CD14-positive monocyte (primary cell): Measurements from ENCODE around the gene VCAN. TPM values are rescaled to one million over a fixed set of nuclear protein-coding genes. Genes with fewer than 3 reads are reported as not detected.
A peak's percentile ranks its signal among the peaks of the same experiment; 100 is the strongest.

Experiments
- DNase-seq, 3 donors: peaks; one replicate each; pipeline ENCODE4 v3.0.0-alpha.2; 2011 to 2022
- H2AFZ ChIP-seq: 2 replicates; pipeline ENCODE4 v1.6.0; 2012; ENCODE audit warnings: mild to moderate bottlenecking, low read depth, low read length, inconsistent platforms; ENCODE audit not compliant: insufficient read depth, poor library complexity, severe bottlenecking
- H3K27ac ChIP-seq, 2 donors: 1 replicate in 1 of 2; 2 replicates in 1 of 2; pipeline ENCODE4 v1.5.1; 2012 to 2013; ENCODE audit warnings: low read length in 2 of 2, control low read depth in 1 of 2, inconsistent platforms in 1 of 2, low read depth in 1 of 2, mild to moderate bottlenecking in 1 of 2
- H3K27me3 ChIP-seq, 2 donors: one replicate each; pipeline versions ENCODE4 v1.6.0 to v1.6.1; 2011 to 2013; ENCODE audit warnings: low read length in 2 of 2; ENCODE audit not compliant: control insufficient read depth in 2 of 2, insufficient read depth in 2 of 2
- H3K36me3 ChIP-seq, 2 donors: replicated peaks in 1 of 2; 1 replicate in 1 of 2; 2 replicates in 1 of 2; pipeline versions ENCODE4 v1.5.1 to v1.6.1; 2012 to 2013; ENCODE audit warnings: low read length in 2 of 2, control low read depth in 1 of 2, inconsistent platforms in 1 of 2, mild to moderate bottlenecking in 1 of 2; ENCODE audit not compliant: insufficient read depth in 2 of 2, control insufficient read depth in 1 of 2
- H3K4me1 ChIP-seq, 2 donors: 1 replicate in 1 of 2; 2 replicates in 1 of 2; pipeline versions ENCODE4 v1.5.1 to v1.6.1; 2012 to 2013; ENCODE audit warnings: low read length in 2 of 2, control low read depth in 1 of 2, inconsistent platforms in 1 of 2, mild to moderate bottlenecking in 1 of 2, moderate library complexity in 1 of 2; ENCODE audit not compliant: insufficient read depth in 2 of 2, control insufficient read depth in 1 of 2
- H3K4me2 ChIP-seq: replicated peaks from 2 replicates; pipeline ENCODE3; 2012; ENCODE audit warnings: low read length, moderate library complexity, mild to moderate bottlenecking; ENCODE audit not compliant: poor library complexity, severe bottlenecking; ENCODE audit errors: extremely low read depth
- H3K4me3 ChIP-seq, 3 experiments: fragments of 200-600 bp in 1 of 3; sonication (generic) in 1 of 3; replicated peaks in 1 of 3; 1 replicate in 2 of 3; 2 replicates in 1 of 3; pipeline ENCODE4 v1.5.1; 2011 to 2013; ENCODE audit warnings: low read length in 3 of 3, mild to moderate bottlenecking in 3 of 3, control low read depth in 2 of 3, low read depth in 2 of 3, inconsistent platforms in 1 of 3, moderate library complexity in 1 of 3
- H3K79me2 ChIP-seq: 2 replicates; pipeline ENCODE4 v1.6.0; 2012; ENCODE audit warnings: mild to moderate bottlenecking, control low read depth, inconsistent platforms, low read length, moderate library complexity; ENCODE audit not compliant: insufficient read depth
- H3K9ac ChIP-seq: 2 replicates; pipeline ENCODE4 v1.6.0; 2017; ENCODE audit warnings: low read length, mild to moderate bottlenecking; ENCODE audit not compliant: insufficient read depth, poor library complexity, severe bottlenecking
- H3K9me3 ChIP-seq, 2 donors: replicated peaks in 1 of 2; 1 replicate in 1 of 2; 2 replicates in 1 of 2; pipeline versions ENCODE4 v1.5.1 to v1.6.1; 2012 to 2013; ENCODE audit warnings: low read length in 2 of 2, control low read depth in 1 of 2; ENCODE audit not compliant: control insufficient read depth in 1 of 2, insufficient read depth in 1 of 2
- H4K20me1 ChIP-seq: 2 replicates; pipeline ENCODE4 v1.6.0; 2012; ENCODE audit warnings: mild to moderate bottlenecking, low read length, control low read depth, moderate library complexity; ENCODE audit not compliant: insufficient read depth
- H3K27ac Mint-ChIP-seq, 7 donors: one replicate each; pipeline ENCODE4 v1.8.0; 2020; ENCODE audit warnings: mild to moderate bottlenecking in 7 of 7, mixed read lengths in 7 of 7, moderate library complexity in 6 of 7, inconsistent platforms in 2 of 7
- H3K27me3 Mint-ChIP-seq, 3 donors: one replicate each; pipeline ENCODE4 v1.8.0; 2021 to 2022; ENCODE audit warnings: low read depth in 3 of 3, mild to moderate bottlenecking in 3 of 3, mixed read lengths in 3 of 3, moderate library complexity in 3 of 3, inconsistent platforms in 1 of 3
- H3K36me3 Mint-ChIP-seq, 2 donors: one replicate each; pipeline ENCODE4 v1.8.0; 2020; ENCODE audit warnings: mixed read lengths in 2 of 2, inconsistent platforms in 1 of 2, mild to moderate bottlenecking in 1 of 2
- H3K4me1 Mint-ChIP-seq: one replicate; pipeline ENCODE4 v1.8.0; 2020; ENCODE audit warnings: mild to moderate bottlenecking, mixed read lengths
- H3K4me3 Mint-ChIP-seq, 2 donors: one replicate each; pipeline ENCODE4 v1.8.0; 2020; ENCODE audit warnings: mild to moderate bottlenecking in 2 of 2, mixed read lengths in 2 of 2, moderate library complexity in 1 of 2
- H3K9me3 Mint-ChIP-seq, 7 donors: one replicate each; pipeline ENCODE4 v1.8.0; 2020 to 2022; ENCODE audit warnings: mixed read lengths in 7 of 7, mild to moderate bottlenecking in 6 of 7, moderate library complexity in 6 of 7, inconsistent platforms in 2 of 7
- CTCF ChIP-seq: fragments of 200-600 bp; IDR thresholded peaks from one replicate; pipeline ENCODE4 v1.8.0; 2022; ENCODE audit warnings: antibody characterized with exemption, mild to moderate bottlenecking
- WGBS: methylation state at CpG from one replicate; pipeline ENCODE4 v1.1.5; 2013; ENCODE audit warnings: missing lambda C conversion rate; ENCODE audit not compliant: insufficient coverage; 5-methylcytosine and 5-hydroxymethylcytosine counted together
- intact Hi-C, 2 donors: fragments of 100-400 bp; cut with micrococcal nuclease; formaldehyde crosslinking; loops; one replicate each; pipeline versions ENCODE4 v1.15.0 to v1.15.1; 2023
- polyA plus RNA-seq, 3 donors: library from polyadenylated mRNA; depleted of rRNA in 1 of 3; unstranded in 2 of 3; stranded (reverse) in 1 of 3; fragments of 300-500 nt in 2 of 3; fragments of >200 nt in 1 of 3; fragmentation: Illumina TruSeq in 2 of 3; gene quantifications; 1 replicate in 2 of 3; 2 replicates in 1 of 3; pipeline ENCODE4 v1.2.3, GENCODE V29; 2012 to 2021

The VCAN gene
- polyA plus RNA-seq, 3 donors: 417 to 844 (median 630) TPM

- H3K4me2 ChIP-seq: no peak overlapping the region
- no peaks in the 10 kb centered on the region for H3K79me2 ChIP-seq
- peaks cover 0 to 2% of the 10 kb centered on the region in 2 donors for H3K4me1 ChIP-seq
- no peak for DNase-seq
- no peaks in the 10 kb centered on the region for H3K36me3 ChIP-seq
- H3K9me3 ChIP-seq: no peaks in the 10 kb centered on the region
- H4K20me1 ChIP-seq: no peaks in the 10 kb centered on the region
- TF ChIP-seq CTCF: no peak
- H3K9ac ChIP-seq: no peak overlapping the region
- peak overlapping the region in 1 of 7 donors; percentile 18 for H3K27ac Mint-ChIP-seq
- intact Hi-C loops: no loop called here
- H3K9me3 Mint-ChIP-seq: peaks cover 0 to 14% (median 9%) of the 10 kb centered on the region in 7 donors
- WGBS: no CpG with 5 or more reads among the region's 3 CpGs
- H3K27me3 ChIP-seq: peaks cover 29 to 36% of the 10 kb centered on the region in 2 donors
- no peak overlapping the region for H3K4me3 ChIP-seq
- peaks cover 0 to 11% of the 10 kb centered on the region in 2 donors for H3K36me3 Mint-ChIP-seq
- no peak overlapping the region for H3K27ac ChIP-seq
- H3K27me3 Mint-ChIP-seq: peaks cover 27 to 29% (median 28%) of the 10 kb centered on the region in 3 donors
- H2AFZ ChIP-seq: no peak overlapping the region
- no peak overlapping the region for H3K4me3 Mint-ChIP-seq
- peaks cover 14% of the 10 kb centered on the region for H3K4me1 Mint-ChIP-seq
Observed at GRCh38 chr5:83464261-83464660, 7.3 kb upstream of the VCAN start.

- intact Hi-C loops: no loop called here
- H3K9ac ChIP-seq: no peak overlapping the region
Observed at GRCh38 chr5:83467371-83468035, 4.0 kb upstream of the VCAN start.

More at GRCh38 chr5:83467371-83468035, 4.0 kb upstream of the VCAN start:
- Mint-ChIP-seq H3K36me3 (peaks cover 10 to 17% of the 10 kb centered on the region in 2 donors), H3K9me3 (peaks cover 0 to 14% (median 5%) of the 10 kb centered on the region in 7 donors), H3K4me3 (peak overlapping the region in 1 of 2 donors; percentile 50), H3K4me1 (peaks cover 33% of the 10 kb centered on the region), H3K27me3 (peaks cover 34 to 37% (median 35%) of the 10 kb centered on the region in 3 donors), H3K27ac (peak overlapping the region in 1 of 7 donors; percentile 23)
- H3K27ac ChIP-seq: no peak overlapping the region
- no peak for TF ChIP-seq CTCF
- H3K4me1 ChIP-seq: peaks cover 8 to 10% of the 10 kb centered on the region in 2 donors
- H3K9me3 ChIP-seq: no peaks in the 10 kb centered on the region
- H3K4me3 ChIP-seq: no peak overlapping the region
- H3K36me3 ChIP-seq: no peaks in the 10 kb centered on the region
- H3K4me2 ChIP-seq: no peak overlapping the region
- peaks cover 9% of the 10 kb centered on the region for H4K20me1 ChIP-seq
- WGBS: no CpG with 5 or more reads among the region's 9 CpGs
- peaks cover 29 to 47% of the 10 kb centered on the region in 2 donors for H3K27me3 ChIP-seq
- peaks cover 19% of the 10 kb centered on the region for H3K79me2 ChIP-seq
- no peak overlapping the region for H2AFZ ChIP-seq
- no peak for DNase-seq
